Measurements from ENCODE around the gene OR56A5.
"Not testable (repeated sequence)": the region's sequence is repeated elsewhere in the genome, so short reads cannot be mapped to it uniquely, and the experiment has no call there.

The OR56A5 gene

GRCh38 chr11:5968394-5968793 is at the start of gene OR56A5:
TSS of gene OR56A5 (minus strand) at chr11:5968494. CDS start at chr11:5968494, 0 bp downstream.
- DNase-seq = no peak

GRCh38 chr11:6013042-6013441 is 44.7 kb upstream of the OR56A5 start:
- DNase-seq = no peak

GRCh38 chr11:6012035-6012668 is 43.9 kb upstream of the OR56A5 start:
- no peak for DNase-seq

- DNase-seq = no peak
Observed at GRCh38 chr11:6006846-6007245, 38.6 kb upstream of the OR56A5 start, which contains the start of gene OR56A4. TSS of gene OR56A4 (minus strand) at chr11:6006946. CDS start at chr11:6002992, 3,954 bp downstream.

GRCh38 chr11:6006395-6006794 is 38.1 kb upstream of the OR56A5 start:
- no peak for DNase-seq

- no peak for DNase-seq
Observed at GRCh38 chr11:6002202-6002699, 34.0 kb upstream of the OR56A5 start.

- DNase-seq = no peak
Observed at GRCh38 chr11:5994791-5995190, 26.5 kb upstream of the OR56A5 start.

- DNase-seq = no peak
Observed at GRCh38 chr11:5992604-5993251, 24.4 kb upstream of the OR56A5 start.

- DNase-seq = no peak
Observed at GRCh38 chr11:5992150-5992549, 23.9 kb upstream of the OR56A5 start.

- no peak for DNase-seq
Observed at GRCh38 chr11:5989203-5989602, 20.9 kb upstream of the OR56A5 start.

- no peak for DNase-seq
Observed at GRCh38 chr11:5986885-5987284, 18.6 kb upstream of the OR56A5 start, which contains the start of gene OR52L1. TSS of gene OR52L1 (minus strand) at chr11:5986985. CDS start at chr11:5986930, 55 bp downstream.

GRCh38 chr11:5983443-5983842 is 15.1 kb upstream of the OR56A5 start:
- DNase-seq = no peak

GRCh38 chr11:5973530-5973929 is 5.2 kb upstream of the OR56A5 start:
- no peak for DNase-seq

- no peak for DNase-seq
Observed at GRCh38 chr11:5967708-5968107, 586 bp downstream of the OR56A5 start.

- no peak for DNase-seq
Observed at GRCh38 chr11:5966958-5967357, 1.3 kb downstream of the OR56A5 start.

GRCh38 chr11:5960704-5961320 is 7.5 kb downstream of the OR56A5 start:
- not testable (repeated sequence) for DNase-seq

GRCh38 chr11:5955586-5955985 is 12.7 kb downstream of the OR56A5 start:
- DNase-seq = no peak

GRCh38 chr11:5941951-5942350 is 26.3 kb downstream of the OR56A5 start, which contains the start of gene OR56A3:
TSS of gene OR56A3 (plus strand) at chr11:5942251. CDS start at chr11:5947347, 5,096 bp downstream.
- no peak for DNase-seq

GRCh38 chr11:5940748-5941147 is 27.5 kb downstream of the OR56A5 start:
- DNase-seq = no peak

GRCh38 chr11:5938603-5938965 is 29.7 kb downstream of the OR56A5 start:
- DNase-seq = no peak

GRCh38 chr11:5937868-5938602 is 30.3 kb downstream of the OR56A5 start:
- DNase-seq = no peak

GRCh38 chr11:5933116-5933515 is 35.2 kb downstream of the OR56A5 start:
- no peak for DNase-seq

GRCh38 chr11:5932671-5933070 is 35.6 kb downstream of the OR56A5 start:
- no peak for DNase-seq

Measured in activated CD4-positive, alpha-beta T cell treated with anti-CD3 and anti-CD28 coated beads, Interleukin-2, amount 50 U/mL, for 48 hours (primary cell).